T-helper 1 cell (primary cell): Measurements from ENCODE around the gene IQGAP1.

Source experiments
- DNase-seq, 5 donors: peaks; one replicate each; pipeline ENCODE4 v3.0.0-alpha.2; 2012 to 2020

The IQGAP1 gene

GRCh38 chr15:90540768-90541167 is 152.7 kb downstream of the IQGAP1 start:
- DNase-seq, result no peak

GRCh38 chr15:90545095-90545494 is 157.1 kb downstream of the IQGAP1 start:
- DNase-seq, result peak in 1 of 5 donors; percentile 23

- no peak for DNase-seq
These were observed 159.5 kb downstream of the IQGAP1 start for GRCh38 chr15:90547540-90547939.

- DNase-seq, result no peak
These were observed 162.9 kb downstream of the IQGAP1 start for GRCh38 chr15:90550919-90551318.
